Prostate gland (tissue), 2 donors: Measurements from ENCODE around the gene ARHGEF17. TPM values are rescaled to one million over a fixed set of nuclear protein-coding genes. Genes with fewer than 3 reads are reported as not detected.

Experiments
- DNase-seq: peaks from one replicate; pipeline ENCODE4 v3.0.0-alpha.2; 2019; ENCODE audit warnings: low spot score
- H3K27ac ChIP-seq, 2 donors: fragments of 200-600 bp; sonication (generic); 2 replicates each; pipeline ENCODE4 v1.5.1; 2017 to 2019
- H3K27me3 ChIP-seq: fragments of 200-600 bp; sonication (generic); replicated peaks from 2 replicates; pipeline ENCODE4 v1.5.1; 2019; ENCODE audit not compliant: insufficient read depth
- H3K36me3 ChIP-seq, 2 donors: fragments of 200-600 bp; sonication (generic); 1 replicate in 1 of 2; 2 replicates in 1 of 2; pipeline versions ENCODE4 v1.5.1 to v1.8.1; 2017 to 2019
- H3K4me1 ChIP-seq: fragments of 200-600 bp; sonication (generic); replicated peaks from 2 replicates; pipeline ENCODE4 v1.5.1; 2019
- H3K4me3 ChIP-seq, 2 donors: fragments of 200-600 bp; sonication (generic); 2 replicates each; pipeline ENCODE4 v1.5.1; 2017 to 2019
- H3K9me3 ChIP-seq: fragments of 200-600 bp; sonication (generic); 2 replicates; pipeline ENCODE4 v1.5.1; 2017
- CTCF ChIP-seq, 4 experiments: fragments of 200-600 bp in 2 of 4; fragments of 450-650 bp in 2 of 4; sonication (generic) in 2 of 4; IDR thresholded peaks; 1 replicate in 3 of 4; 2 replicates in 1 of 4; pipeline ENCODE4 v1.5.1; 2016 to 2019; ENCODE audit warnings: antibody characterized with exemption in 4 of 4, mild to moderate bottlenecking in 2 of 4, moderate library complexity in 2 of 4
- POLR2A ChIP-seq: fragments of 450-650 bp; IDR thresholded peaks from one replicate; pipeline ENCODE4 v1.6.1; 2016; ENCODE audit warnings: antibody characterized with exemption, mild to moderate bottlenecking
- POLR2AphosphoS5 ChIP-seq: sonication (generic); formaldehyde crosslinking; IDR thresholded peaks from one replicate; pipeline ENCODE4 v1.6.1; 2017; ENCODE audit warnings: antibody characterized with exemption
- WGBS: methylation state at CpG from one replicate; pipeline ENCODE4 v1.1.5; 2018; 5-methylcytosine and 5-hydroxymethylcytosine counted together
- intact Hi-C: fragments of 100-400 bp; cut with DNase I; formaldehyde crosslinking; loops from one replicate; pipeline ENCODE4 v1.14.2; 2022
- total RNA-seq, 2 donors: library from RNA; depleted of rRNA; stranded (reverse); fragments of >200 nt; gene quantifications; one replicate each; pipeline ENCODE4 v1.1.0, GENCODE V29; 2016

The ARHGEF17 gene
- total RNA-seq, 2 donors from 2014 or later, result 34.0 to 66.9 TPM

GRCh38 chr11:73345481-73346160 is 37.5 kb downstream of the ARHGEF17 start:
- intact Hi-C loops, result no loop called here
- 88% methylated on average over 5 of the region's 5 CpGs for WGBS
- no peaks in the 10 kb centered on the region for H3K27me3 ChIP-seq
- H3K4me1 ChIP-seq, result peaks cover 4% of the 10 kb centered on the region
- H3K36me3 ChIP-seq, result no peaks in the 10 kb centered on the region
- DNase-seq, result no peak
- no peak for TF ChIP-seq POLR2AphosphoS5
- TF ChIP-seq CTCF (IDR thresholded peaks at IDR 0.05), result no peak
- TF ChIP-seq POLR2A, result no peak
- H3K27ac ChIP-seq, result no peak overlapping the region
- H3K4me3 ChIP-seq, result no peak overlapping the region
- no peaks in the 10 kb centered on the region for H3K9me3 ChIP-seq

- WGBS, result 76% methylated on average over 10 of the region's 10 CpGs
- H3K4me1 ChIP-seq, result peaks cover 4% of the 10 kb centered on the region
- H3K27me3 ChIP-seq, result no peaks in the 10 kb centered on the region
- H3K27ac ChIP-seq, result no peak overlapping the region
- DNase-seq, result no peak
- intact Hi-C loops, result no loop called here
- H3K36me3 ChIP-seq, result no peaks in the 10 kb centered on the region
- H3K9me3 ChIP-seq, result no peaks in the 10 kb centered on the region
- no peak for TF ChIP-seq POLR2A
- no peak for TF ChIP-seq CTCF (IDR thresholded peaks at IDR 0.05)
- no peak for TF ChIP-seq POLR2AphosphoS5
- H3K4me3 ChIP-seq, result no peak overlapping the region
Observed at GRCh38 chr11:73346186-73346935, 38.3 kb downstream of the ARHGEF17 start.

GRCh38 chr11:73347067-73347466 is 39.0 kb downstream of the ARHGEF17 start:
- 80% methylated on average over 12 of the region's 12 CpGs for WGBS
- no peak overlapping the region for H3K27ac ChIP-seq
- intact Hi-C loops, result no loop called here

GRCh38 chr11:73348838-73349237 is 40.8 kb downstream of the ARHGEF17 start:
- no peak for TF ChIP-seq POLR2A
- no peak for TF ChIP-seq CTCF (IDR thresholded peaks at IDR 0.05)
- TF ChIP-seq POLR2AphosphoS5, result no peak
- 93% methylated on average over 5 of the region's 5 CpGs for WGBS
- Histone ChIP-seq H3K4me3 (no peak overlapping the region), H3K9me3 (no peaks in the 10 kb centered on the region), H3K4me1 (no peaks in the 10 kb centered on the region), H3K27ac (no peak overlapping the region), H3K36me3 (no peaks in the 10 kb centered on the region), H3K27me3 (no peaks in the 10 kb centered on the region)
- intact Hi-C loops, result no loop called here
- no peak for DNase-seq

More at GRCh38 chr11:73347067-73347466, 39.0 kb downstream of the ARHGEF17 start:
- peaks cover 4% of the 10 kb centered on the region for H3K4me1 ChIP-seq
- no peaks in the 10 kb centered on the region for H3K9me3 ChIP-seq
- DNase-seq, result no peak
- H3K36me3 ChIP-seq, result no peaks in the 10 kb centered on the region
- H3K27me3 ChIP-seq, result no peaks in the 10 kb centered on the region
- TF ChIP-seq CTCF (IDR thresholded peaks at IDR 0.05), result no peak
- no peak for TF ChIP-seq POLR2A
- TF ChIP-seq POLR2AphosphoS5, result no peak
- no peak overlapping the region for H3K4me3 ChIP-seq
